Activated T-cell treated with anti-CD3 and anti-CD28 coated beads, Interleukin-2, amount 50 U/mL, for 48 hours (primary cell): ENCODE data around the gene SUCLG2.

Experiments
- DNase-seq, 2 experiments: peaks; one replicate each; pipeline ENCODE4 v3.0.0-alpha.2; 2020

SUCLG2 gene

DNA sequence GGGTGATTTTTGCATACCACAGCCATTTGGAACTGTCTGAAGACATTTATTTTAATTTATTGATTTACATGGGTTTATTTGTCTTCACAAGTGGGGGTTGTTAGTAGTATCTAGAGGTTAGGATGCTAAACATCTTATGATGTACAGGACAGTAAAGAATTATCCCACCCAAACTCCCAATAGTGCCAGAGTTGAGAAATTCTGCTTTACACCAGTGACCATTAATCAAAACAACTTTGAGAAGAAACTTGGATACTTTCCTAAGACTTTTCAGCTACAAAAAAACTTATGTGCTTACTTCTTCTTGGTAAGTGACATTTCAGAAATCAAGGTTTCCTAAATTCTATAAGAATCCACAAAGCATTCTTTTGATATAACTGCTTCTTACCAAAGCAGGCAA lies 156.7 kb downstream of the SUCLG2 start:
- DNase-seq: no peak

DNA sequence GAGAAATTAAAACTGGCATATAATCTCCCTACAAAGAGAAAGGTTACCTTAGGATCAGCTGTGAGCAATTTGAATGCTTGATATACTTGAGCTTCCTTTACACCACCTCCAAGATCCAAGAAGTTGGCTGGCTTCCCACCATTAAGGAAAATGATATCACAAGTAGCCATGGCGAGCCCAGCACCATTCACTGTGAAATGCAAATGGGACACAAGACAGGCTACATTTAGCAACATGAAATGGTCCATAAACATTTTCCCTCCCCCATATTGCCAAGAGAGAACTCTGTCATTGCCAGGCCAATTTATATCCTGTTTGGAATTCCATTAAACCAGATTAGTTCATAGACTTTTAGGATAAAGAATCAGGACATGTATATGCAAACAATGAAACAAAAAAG lies 158.7 kb downstream of the SUCLG2 start:
- DNase-seq: no peak

DNA sequence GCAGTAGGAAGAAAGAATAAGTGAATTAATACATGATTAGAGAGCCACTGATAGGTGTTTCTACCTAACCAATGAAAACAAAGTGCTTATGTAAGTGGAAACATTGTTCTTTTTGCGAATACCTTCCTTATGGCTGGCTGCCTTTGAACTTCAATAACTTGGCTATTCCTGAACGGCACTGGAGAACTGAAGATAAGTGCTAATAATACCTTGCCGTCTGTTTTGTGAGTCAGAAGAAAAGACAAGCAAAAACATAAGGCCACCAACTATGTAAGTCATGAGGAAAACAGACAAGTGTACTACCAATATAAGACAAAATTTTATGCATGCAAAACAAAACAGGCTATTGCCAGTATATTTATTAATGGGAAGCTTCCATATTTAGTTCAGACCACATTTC lies 160.6 kb downstream of the SUCLG2 start:
- DNase-seq: no peak

DNA sequence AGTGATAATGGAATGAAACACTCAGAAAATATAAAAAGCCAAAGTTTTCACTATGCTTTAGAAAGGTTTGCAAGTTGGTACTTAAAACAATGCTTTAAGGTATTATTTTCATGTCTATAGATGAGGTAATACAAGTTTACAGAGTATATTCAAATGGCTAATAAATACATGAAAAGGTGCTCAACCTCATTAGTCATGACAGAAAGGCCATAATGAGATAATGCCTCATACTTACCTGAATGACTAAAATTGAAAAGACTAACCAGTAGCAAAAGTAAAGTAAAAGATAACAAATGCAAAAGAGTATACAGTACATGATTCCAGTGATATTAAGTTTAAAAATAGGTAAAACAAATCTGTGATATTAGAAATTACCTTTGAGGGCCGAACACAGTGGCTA lies 163.8 kb downstream of the SUCLG2 start:
- no peak for DNase-seq

DNA sequence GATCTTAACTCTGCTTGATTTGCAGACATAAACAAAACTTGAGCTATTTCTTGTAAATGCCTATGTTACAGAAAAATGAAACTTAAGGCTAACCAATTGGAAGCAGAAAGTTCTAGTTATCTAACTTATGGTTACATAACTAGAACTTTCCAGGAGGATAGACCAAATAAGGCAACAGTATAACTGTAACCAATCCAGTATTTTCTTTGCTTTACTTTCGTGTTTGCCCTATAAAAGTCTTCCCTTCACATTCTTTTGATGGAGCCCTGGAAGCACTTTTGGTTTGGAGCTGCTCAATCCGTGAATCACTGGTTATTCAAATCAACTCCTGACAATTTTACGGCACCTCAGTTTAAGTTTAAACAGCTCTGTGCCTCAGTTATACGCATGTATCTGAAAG lies 164.6 kb downstream of the SUCLG2 start:
- no peak for DNase-seq

DNA sequence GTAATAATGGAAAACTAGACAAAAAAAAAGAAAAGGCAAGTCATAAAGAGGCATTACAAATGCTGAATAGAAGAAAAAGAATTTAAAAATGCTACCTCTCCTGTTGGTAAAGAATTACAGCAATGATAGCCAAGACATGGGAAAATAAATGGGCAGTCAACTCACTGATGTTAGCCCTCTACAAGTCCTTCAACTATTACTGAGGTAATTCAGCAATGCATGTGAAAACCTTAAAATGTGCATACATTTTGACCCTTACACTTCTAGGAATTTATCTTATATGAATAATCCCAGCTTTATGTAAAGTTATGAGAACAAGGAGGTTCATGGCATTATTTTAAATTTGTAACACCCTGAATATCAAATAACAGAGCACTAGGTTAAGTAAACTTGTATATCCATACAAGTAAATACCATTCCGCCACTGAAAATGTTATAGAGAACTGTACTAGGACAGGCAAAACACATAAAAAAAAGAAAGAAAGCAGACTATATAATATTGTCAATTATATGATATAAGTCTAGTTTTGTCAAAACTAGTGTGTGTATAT lies 166.8 kb downstream of the SUCLG2 start:
- DNase-seq: no peak

DNA sequence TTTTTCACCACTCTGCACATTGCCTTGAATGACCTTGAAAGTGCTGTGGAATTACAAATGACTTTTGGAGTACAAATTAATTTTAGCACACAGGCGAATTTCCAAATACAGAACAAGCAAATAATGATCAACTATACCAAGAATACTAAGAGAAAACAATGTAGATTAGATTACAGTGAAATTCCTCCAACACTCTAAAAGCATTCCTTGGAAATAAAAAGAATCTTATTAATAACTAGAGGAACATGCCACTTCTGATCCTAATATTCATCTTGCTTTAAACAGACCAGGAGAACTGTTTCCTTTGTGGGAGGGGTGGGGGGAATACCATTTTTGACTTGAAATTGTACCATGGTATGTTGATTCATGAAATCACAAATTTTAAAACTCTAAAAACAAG lies 167.5 kb downstream of the SUCLG2 start:
- no peak for DNase-seq

DNA sequence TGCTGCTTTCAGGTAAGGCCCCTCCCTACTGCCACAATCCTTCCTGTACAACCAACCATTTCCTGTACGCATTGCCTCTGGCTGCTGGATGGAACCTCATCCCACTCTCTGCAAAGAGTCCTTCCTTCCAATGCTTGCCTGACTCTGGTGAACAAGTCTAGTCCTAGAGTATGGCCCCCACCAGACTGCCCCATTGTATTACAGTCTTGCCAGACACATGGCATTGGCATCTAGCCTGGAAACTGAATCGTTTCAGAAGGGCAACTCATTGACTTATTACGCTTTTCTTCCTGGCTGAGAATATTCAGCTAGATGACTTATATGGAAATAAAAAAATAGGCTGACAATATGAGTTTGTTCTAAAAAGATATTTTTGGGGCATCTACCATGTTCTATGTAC lies 170.3 kb downstream of the SUCLG2 start:
- DNase-seq: no peak

DNA sequence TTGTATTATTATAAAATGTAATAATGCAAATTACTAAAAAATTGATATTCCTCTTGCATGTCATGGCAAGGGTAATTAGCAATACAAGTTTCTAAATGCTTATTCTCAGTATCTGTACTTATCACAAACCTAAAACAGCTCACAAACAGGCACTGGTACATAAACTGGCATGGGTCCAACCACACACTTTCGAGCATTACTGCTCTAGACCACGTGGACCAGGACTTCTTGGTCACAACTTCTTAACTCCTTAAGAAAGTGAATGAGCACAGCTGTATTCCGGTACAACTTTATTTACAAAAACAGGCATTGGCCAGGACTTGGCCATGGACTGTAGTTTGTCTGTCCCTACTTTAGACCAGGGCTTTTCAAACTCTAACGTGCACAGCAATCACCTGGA lies 173.3 kb downstream of the SUCLG2 start:
- no peak for DNase-seq

DNA sequence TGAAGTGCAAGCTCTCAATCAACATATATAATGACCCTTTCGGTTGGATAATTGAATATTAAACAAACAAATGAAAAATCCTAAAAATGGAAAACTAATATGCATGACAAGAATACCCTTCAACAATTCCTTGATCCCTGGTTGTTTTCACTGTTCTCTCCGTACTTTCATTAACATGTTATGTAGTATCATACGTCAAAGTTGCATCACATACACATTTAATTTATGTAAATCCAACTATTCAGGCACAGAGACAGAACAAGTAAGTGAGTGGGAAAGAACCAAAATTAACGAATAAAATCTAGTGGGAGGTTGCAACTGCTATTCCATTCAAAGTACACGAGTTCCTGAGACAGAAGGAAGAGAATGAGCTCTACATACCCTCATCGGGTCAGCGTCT lies 176.0 kb downstream of the SUCLG2 start:
- DNase-seq: no peak

DNA sequence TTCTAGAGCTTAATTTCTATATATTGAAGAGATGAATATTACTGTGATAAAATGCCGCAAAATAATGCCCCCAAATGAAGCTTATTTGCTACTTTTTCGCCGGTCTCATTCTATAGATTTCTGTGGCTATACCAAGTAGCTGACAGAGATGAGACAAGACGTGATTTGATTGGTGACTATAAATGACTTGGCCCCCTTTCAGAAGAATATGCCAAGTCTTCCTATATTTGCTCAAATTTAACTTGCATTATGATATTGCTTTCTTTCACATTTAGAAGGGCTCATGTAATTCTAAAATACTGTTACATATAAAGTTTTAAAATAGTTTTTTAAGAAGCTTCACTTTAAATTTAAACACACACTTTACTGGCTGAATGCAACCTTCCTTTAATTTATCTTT lies 180.1 kb downstream of the SUCLG2 start:
- no peak for DNase-seq

DNA sequence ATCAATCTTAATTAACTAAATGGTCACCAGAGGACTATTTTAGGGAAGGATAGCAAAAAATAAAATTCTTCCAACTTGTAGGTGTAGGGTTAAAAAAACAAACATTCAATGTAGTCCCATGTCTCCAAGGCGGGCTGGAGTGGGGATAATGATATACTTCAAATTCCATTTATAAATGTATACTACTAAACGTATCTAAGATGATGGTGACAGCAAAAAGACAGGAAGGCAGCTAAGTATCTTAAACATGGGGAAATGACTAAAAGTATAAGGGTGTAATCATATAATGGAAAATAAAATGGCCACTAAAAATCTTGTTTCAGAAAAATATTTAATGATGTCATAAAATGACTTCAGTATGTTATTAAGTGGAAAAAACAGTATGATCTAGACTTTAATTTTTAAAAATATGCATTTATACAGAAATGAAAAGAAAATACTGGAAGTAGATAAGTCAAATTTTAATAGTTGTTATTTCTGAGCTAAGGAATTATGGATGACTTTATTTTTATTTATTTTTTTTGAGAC lies 181.7 kb downstream of the SUCLG2 start:
- no peak for DNase-seq

DNA sequence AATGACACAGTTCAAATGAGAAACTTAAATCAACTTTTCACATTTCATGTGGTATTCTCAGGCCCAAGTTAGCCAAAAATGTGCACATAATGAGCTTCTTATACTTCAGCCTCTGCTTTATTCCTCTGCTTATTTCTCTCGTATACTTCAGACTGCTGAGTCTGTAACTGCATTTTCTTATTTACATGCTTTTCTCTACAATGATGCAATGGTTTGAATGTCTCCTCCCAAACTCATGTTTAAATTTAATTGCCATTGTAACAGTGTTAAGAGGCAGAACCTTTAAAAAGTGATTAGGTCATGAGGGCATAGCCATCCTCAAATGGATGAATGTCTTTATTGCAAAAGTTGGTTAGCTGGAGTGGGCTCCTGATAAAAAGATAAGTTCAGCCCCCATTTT lies 184.2 kb downstream of the SUCLG2 start:
- DNase-seq: no peak

DNA sequence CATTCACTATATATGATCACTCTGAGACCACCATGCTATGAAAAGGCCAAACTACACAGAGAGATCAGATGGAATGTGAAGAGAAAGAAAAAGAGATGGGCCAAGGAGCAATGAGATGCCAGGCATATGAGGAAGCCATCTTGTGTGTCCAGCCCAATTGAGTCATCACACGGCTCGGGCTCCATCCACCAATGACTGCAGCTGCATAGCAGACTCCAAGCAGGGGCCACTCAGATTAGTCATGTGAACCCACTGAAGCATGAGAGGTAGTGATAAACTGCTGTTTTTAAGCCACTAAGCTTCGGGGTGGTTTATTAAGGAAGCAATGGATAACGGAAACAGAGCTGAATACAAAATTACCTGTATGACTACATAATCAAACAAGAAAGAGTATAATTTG lies 185.9 kb downstream of the SUCLG2 start:
- DNase-seq: no peak

DNA sequence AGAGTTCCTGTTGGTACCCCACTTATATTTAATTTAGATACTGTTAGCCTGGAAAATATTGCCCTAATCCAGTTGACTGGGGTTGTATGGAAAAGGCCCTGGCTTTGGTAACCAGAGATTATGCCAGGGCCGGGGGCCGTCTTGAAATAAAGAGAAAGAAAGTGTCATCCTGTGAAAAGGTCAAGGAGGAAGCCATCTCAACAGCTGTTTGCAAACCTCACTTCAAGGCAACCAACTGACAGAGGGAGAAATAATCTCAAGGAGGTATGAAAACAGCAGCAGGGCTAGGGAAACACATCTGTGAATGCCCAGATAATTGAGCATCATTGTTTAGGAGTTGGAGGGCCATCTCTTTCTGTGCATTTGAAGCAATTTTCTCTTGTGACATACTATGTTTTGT lies 190.8 kb downstream of the SUCLG2 start:
- no peak for DNase-seq

DNA sequence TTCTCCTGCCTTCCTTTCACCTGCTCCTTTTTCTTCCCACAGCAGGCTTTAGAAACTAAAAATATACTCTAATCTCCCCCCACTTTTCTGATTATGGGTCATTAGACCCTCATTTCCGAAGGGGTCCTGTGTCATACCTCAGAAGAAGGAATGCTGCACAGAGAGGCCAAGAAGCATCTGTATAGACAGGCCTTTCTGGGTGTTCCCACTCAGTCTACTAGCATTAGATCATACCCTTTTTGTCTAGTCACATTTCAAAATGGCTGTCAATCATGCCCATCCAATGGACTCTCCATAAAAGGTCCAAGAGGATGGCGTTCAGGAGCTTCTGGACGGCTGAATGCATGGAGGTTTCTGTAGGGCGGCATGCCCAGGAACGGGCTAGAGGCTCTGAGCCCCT lies 192.2 kb downstream of the SUCLG2 start:
- no peak for DNase-seq

DNA sequence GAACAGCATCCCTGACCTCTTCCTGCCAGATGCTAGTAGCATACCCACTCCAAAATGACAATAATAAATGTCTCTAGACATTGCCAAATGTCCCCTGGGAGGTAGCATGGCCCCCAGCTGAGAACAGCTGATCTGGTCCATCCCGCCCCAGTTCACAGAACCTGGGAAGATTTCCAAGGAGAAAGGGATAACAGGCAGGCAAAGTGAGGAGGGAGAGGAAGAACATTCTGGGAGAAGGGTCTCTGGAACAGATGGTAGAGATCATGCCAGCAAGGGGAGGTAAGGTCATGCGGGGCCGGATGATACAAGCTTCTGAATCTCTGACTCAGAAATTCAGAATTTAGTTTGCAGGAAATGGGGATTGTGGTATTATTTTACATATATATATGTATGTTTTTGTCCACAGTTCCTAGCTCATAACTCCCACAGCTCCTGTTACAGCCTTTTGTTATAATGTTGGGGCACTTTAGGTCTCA lies 192.7 kb downstream of the SUCLG2 start:
- peak in 1 of 2 experiments; percentile 19 for DNase-seq

DNA sequence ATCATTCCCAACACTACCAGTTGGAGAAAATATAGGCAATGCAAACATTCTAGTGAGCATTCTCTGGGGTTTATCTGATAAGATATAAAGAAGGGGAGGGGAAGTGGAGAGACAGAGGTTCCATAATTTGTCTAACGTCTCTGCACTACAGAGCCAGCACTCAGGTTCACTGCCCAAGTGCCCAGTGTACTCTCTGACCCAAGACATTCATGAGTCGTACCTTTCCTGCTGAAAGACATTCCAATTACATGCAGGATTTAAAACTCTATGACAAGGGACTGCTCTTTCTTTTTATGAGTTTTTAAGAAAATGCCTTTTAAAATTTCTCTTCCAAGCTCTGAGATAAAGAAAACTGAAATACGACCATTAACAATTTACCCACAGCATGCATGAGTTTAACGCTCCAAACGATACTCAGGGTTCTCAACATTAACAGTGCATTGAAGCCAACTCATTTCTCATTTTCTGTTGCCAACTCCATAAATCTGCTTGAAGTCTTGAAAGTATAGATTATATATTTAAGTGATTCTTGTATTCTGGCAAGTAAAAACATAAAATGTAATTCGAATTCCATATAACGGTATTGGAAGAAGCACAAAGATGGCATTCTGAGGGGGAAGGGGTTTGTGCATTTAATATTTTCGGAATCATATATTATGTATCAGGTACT lies 193.4 kb downstream of the SUCLG2 start:
- DNase-seq: no peak

DNA sequence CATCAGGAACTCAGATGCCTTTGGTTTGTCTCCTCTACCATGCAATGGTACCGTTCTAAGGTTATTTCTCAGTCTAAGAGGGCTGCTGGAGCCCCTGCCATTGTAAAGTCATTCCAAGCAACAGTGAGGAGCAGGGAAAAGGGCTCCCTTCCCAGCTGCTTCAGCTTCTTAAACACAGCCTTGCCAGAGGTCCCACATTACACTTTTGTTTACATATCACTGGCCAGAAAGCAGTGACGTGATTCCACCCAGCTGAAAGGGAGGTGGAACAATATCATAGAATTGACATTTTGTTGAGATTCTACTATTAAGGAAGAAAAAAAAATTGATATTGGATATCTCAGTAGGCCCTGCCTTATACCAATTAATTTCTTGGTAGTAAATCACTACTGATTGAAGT lies 194.6 kb downstream of the SUCLG2 start:
- no peak for DNase-seq

DNA sequence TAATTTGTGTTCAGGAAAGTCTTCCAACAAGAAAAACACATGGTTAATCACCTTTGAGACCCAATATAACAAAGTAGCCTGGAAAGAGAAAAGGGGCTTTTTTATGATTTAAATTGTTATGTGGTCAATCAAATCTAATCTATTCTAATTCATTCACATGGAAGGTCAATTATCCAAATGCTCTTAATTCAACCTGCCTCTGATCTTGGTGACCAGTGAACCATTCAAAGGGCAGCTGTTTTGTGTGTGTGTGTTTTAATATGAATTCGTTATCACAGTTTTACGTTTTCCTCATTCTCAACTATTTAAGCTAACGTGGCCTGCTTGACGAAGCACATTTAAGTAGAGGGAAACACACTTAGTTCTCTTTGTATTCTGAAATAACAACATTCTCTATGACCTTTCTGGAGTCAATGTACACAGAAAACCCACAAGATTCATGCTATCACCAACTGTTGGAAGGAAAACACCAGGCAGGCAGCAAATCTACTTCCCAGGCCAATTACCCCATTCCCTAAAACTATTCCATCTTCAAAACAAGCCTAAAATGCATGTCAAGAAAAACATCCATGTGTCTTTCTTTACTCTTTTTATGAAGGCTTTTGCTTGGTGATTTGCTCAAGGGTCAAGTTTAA lies 195.4 kb downstream of the SUCLG2 start:
- DNase-seq: no peak

DNA sequence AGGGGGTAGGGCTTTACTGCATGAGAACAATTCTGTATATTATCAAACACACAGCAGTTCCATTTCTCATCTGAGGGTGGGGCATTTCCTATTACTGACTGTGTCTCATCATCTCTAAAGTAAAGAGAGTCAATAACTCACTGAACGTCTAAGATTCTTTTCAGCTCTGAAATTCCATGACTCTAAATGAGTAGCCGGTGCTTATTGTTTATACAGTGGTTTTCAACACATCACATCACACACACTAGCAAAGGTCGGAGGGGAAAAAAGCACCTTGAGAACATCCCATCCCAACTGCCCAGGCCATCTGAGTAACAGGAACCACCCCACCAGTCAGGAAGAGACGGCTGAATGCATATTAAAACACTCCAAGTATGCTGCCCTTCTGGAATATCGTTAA lies 196.0 kb downstream of the SUCLG2 start:
- no peak for DNase-seq

DNA sequence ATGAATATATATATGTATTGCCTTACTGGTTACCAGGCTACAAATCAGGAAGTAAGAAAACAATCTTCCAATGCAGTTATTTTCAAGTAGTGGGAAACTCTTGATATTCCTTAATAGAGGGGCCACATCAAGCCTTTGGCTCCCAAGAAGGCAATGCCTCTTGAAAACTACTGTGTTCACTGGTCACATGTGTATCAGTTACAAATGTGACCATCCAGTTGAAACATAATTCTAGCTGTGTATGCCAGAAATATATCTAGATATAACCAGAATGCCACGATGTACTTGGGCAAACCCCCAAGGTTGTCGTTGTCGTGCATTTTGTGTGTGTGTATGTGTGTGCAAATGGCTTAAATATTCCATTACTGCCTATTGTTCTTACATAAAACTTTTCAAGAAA lies 200.8 kb downstream of the SUCLG2 start:
- no peak for DNase-seq

DNA sequence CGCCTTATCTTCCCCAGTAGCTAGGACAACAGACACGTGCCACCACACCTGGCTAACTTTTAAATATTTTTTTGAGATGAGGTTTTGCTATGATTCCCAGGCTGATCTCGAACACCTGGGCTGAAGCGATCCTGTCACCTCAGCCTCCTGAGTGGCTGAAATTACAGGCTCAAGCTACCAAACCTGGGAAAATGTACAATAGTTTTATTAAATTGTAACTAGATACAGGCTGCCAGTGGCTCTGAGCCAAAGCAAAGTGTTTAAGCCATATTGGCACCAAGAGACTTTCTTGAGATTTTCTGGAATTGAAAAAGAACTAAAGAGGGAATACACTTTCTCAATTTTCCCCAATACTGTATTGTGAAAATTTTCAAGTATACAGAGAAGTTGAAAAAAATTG lies 204.3 kb downstream of the SUCLG2 start:
- no peak for DNase-seq

DNA sequence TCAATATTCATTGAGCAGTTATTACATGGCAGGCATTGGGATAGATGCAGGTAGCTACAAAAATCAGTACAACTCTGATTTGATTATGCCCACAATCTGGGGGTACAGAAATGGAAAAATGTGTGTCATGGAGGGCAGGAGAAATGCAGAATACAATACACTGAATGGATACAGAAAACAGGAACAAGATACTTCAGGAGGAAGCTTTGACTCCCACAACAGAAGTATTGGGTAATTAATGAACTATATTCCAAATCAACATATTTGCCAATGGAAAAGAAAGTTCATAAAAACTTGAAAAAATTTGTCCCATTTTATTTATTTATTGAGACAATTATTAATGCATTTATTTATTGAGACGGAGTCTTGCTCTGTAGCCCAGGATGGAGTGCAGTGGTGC lies 207.0 kb downstream of the SUCLG2 start:
- DNase-seq: no peak

DNA sequence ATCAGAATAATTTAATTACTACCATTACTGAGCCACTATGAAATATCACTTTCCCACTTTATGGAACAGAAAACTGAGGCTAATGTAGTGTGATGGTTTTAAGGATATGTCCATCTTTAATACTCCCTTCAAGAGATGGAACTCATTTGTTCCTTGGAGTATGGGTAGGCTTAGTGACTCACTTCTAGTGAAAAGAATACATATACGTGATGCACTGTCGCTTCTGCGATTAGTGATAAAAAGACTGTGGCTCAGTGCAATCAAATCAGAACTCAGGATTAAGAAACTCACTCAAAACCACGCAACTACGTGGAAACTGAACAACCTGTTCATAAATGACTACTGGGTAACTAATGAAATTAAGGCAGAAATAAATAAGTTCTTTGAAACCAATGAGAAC lies 216.6 kb downstream of the SUCLG2 start:
- no peak for DNase-seq
